Endothelial cell (in vitro differentiated cells): Measurements from ENCODE around the gene RPL41. TPM values are rescaled to one million over a fixed set of nuclear protein-coding genes. Genes with fewer than 3 reads are reported as not detected.

Experiments used
- DNase-seq: peaks from one replicate; pipeline ENCODE4 v3.0.0; 2021; ENCODE audit warnings: low spot score
- H3K27ac Mint-ChIP-seq: one replicate; pipeline ENCODE4 v1.8.0; 2021; ENCODE audit warnings: mixed read lengths, inconsistent platforms; ENCODE audit not compliant: unreplicated experiment
- H3K27me3 Mint-ChIP-seq: one replicate; pipeline ENCODE4 v1.8.0; 2021; ENCODE audit warnings: mild to moderate bottlenecking, moderate library complexity, mixed read lengths, inconsistent platforms; ENCODE audit not compliant: unreplicated experiment
- H3K36me3 Mint-ChIP-seq: one replicate; pipeline ENCODE4 v1.8.0; 2021; ENCODE audit warnings: mild to moderate bottlenecking, low read depth, mixed read lengths, inconsistent platforms; ENCODE audit not compliant: unreplicated experiment
- H3K4me1 Mint-ChIP-seq: one replicate; pipeline ENCODE4 v1.8.0; 2021; ENCODE audit warnings: mild to moderate bottlenecking, mixed read lengths, inconsistent platforms; ENCODE audit not compliant: unreplicated experiment
- H3K4me3 Mint-ChIP-seq: one replicate; pipeline ENCODE4 v1.8.0; 2021; ENCODE audit warnings: mild to moderate bottlenecking, mixed read lengths, inconsistent platforms; ENCODE audit not compliant: unreplicated experiment
- H3K9me3 Mint-ChIP-seq: one replicate; pipeline ENCODE4 v1.8.0; 2021; ENCODE audit warnings: mixed read lengths, inconsistent platforms; ENCODE audit not compliant: unreplicated experiment
- total RNA-seq: library from RNA; stranded (reverse); fragmentation: NEBNext Ultra II Directional; extraction: Animal tissue kit (Norgen Biotek cat#: 25700); gene quantifications from one replicate; pipeline ENCODE4 v1.2.1, GENCODE V29; 2021; ENCODE audit not compliant: unreplicated experiment
- TF ChIP-seq, protein P1 (sequence below): fragments of 200-600 bp; sonication (generic); IDR thresholded peaks from one replicate; pipeline ENCODE4 v1.5.0; 2021; ENCODE audit warnings: antibody characterized with exemption; ENCODE audit not compliant: unreplicated experiment

RPL41 gene
- total RNA-seq, 1 donor from 2014 or later: 3,242 TPM

DNA sequence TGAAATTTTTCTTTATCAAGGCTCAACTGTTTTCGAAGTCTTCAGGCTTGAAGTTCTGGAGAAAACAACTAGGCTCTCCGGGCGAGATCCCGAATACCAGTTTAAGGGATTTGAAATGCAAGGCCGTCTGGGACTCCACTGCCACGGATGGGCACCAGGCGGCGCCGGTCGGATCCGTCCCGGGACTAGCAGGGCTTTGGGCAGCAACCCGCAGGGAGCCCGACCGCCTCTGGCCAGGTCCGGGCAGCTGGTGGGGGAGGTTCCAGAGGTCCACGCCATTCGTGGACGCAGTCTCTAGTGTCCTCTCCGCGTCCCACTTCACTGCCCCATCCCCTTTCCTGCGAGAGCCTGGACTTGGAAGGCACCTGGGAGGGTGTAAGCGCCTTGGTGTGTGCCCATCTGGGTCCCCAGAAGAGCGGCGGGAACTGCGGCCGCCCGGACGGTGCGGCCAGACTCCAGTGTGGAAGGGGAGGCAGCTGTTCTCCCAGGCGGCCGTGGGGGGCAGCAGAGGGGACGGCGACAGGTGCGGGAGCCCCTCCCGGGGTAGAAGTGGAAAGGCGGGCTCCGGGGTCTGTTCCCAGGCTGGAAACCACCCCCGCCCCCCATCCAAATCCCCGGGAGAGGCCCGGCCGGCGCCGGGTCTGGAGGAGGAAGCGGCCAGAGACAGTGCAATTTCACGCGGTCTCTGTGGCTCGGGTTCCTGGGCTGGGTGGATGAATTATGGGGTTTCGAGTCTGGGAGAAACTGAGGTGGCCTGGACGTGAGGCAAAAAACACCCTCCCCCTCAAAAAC lies 37.3 kb upstream of the RPL41 start:
- H3K4me1 Mint-ChIP-seq: peaks cover 13% of the 10 kb centered on the region
- H3K4me3 Mint-ChIP-seq: peak overlapping the region; percentile 83
- peak overlapping the region; percentile 70 for H3K27ac Mint-ChIP-seq
- H3K27me3 Mint-ChIP-seq: peaks cover 5% of the 10 kb centered on the region
- peak; percentile 95 for DNase-seq
- no peaks in the 10 kb centered on the region for H3K36me3 Mint-ChIP-seq
- no peaks in the 10 kb centered on the region for H3K9me3 Mint-ChIP-seq
- TF ChIP-seq, protein P1, sequence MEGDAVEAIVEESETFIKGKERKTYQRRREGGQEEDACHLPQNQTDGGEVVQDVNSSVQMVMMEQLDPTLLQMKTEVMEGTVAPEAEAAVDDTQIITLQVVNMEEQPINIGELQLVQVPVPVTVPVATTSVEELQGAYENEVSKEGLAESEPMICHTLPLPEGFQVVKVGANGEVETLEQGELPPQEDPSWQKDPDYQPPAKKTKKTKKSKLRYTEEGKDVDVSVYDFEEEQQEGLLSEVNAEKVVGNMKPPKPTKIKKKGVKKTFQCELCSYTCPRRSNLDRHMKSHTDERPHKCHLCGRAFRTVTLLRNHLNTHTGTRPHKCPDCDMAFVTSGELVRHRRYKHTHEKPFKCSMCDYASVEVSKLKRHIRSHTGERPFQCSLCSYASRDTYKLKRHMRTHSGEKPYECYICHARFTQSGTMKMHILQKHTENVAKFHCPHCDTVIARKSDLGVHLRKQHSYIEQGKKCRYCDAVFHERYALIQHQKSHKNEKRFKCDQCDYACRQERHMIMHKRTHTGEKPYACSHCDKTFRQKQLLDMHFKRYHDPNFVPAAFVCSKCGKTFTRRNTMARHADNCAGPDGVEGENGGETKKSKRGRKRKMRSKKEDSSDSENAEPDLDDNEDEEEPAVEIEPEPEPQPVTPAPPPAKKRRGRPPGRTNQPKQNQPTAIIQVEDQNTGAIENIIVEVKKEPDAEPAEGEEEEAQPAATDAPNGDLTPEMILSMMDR: peak; percentile 65

DNA sequence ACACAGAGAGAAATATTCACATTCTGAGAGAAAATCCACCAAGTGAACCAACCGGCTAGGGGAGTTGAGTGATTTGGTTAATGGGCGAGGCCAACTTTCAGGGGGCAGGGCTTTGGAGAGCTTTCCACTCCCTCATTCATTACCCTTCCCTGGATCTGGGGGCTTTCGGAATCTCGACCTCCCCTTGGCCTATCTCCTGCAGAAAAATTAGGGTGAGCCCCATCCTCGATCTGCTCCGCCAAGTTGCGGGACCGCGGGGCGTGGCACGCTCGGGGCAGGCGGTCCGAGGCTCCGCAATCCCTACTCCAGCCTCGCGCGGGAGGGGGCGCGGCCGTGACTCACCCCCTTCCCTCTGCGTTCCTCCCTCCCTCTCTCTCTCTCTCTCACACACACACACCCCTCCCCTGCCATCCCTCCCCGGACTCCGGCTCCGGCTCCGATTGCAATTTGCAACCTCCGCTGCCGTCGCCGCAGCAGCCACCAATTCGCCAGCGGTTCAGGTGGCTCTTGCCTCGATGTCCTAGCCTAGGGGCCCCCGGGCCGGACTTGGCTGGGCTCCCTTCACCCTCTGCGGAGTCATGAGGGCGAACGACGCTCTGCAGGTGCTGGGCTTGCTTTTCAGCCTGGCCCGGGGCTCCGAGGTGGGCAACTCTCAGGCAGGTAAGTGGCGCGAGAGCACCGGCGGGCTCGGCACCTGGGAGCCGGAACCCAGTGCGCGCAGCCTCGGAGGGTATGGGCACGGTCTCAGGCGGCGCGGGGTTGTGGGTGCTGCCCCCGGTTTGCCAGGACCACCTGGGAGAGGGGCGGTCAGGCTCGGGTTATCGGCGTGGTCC lies 36.5 kb upstream of the RPL41 start, which contains the start of gene ERBB3:
Gene ERBB3 (plus strand): TSS at position 443 of the 833 bp plus-strand sequence. CDS start 136 bp downstream, at position 579.
- Mint-ChIP-seq H3K4me3 (peak within 1 kb of the TSS; percentile 86), H3K27ac (peak within 1 kb of the TSS; percentile 48), H3K36me3 (no peaks in the 10 kb centered on the region), H3K27me3 (peaks cover 9% of the 10 kb centered on the region), H3K9me3 (no peaks in the 10 kb centered on the region), H3K4me1 (peaks cover 13% of the 10 kb centered on the region)
- peak; percentile 28 for DNase-seq
- TF ChIP-seq, protein P1: no peak

DNA sequence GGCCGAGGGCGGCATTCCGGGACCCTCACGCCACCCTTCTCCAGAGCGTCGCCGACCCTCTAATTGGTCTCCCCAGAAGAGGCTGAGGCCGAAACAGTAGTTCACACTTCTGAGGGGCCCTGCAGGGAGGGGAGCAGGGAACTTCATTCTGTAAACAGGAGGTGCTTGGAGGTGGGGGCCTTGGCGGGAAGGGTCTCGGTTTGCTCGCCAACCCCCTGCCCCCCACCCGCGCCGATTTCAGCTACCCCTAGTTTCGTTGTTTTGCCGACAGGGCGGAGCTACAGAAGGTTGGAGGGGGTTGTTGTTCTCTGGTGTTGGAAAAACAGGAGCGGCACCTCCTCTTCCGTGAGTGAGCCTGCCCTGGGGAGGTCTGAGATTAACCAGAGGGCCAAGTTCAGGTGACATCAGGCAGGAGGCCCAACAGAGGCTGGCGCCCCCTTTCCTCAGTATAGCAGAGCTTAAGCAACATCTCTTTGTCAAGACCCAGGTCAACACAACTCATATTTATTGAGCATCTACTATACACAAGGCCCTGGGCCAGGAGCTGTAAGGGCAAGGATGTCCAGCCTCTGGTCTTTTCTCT lies 35.8 kb upstream of the RPL41 start:
- TF ChIP-seq, protein P1: no peak
- Mint-ChIP-seq H3K4me3 (peak overlapping the region; percentile 86), H3K9me3 (no peaks in the 10 kb centered on the region), H3K4me1 (peaks cover 13% of the 10 kb centered on the region), H3K27ac (no peak overlapping the region), H3K36me3 (no peaks in the 10 kb centered on the region), H3K27me3 (peaks cover 9% of the 10 kb centered on the region)
- DNase-seq: no peak

- no peak overlapping the region for H3K27ac Mint-ChIP-seq
- no peaks in the 10 kb centered on the region for H3K9me3 Mint-ChIP-seq
- no peaks in the 10 kb centered on the region for H3K36me3 Mint-ChIP-seq
- H3K4me3 Mint-ChIP-seq: peak overlapping the region; percentile 51
- TF ChIP-seq, protein P1: no peak
- no peak for DNase-seq
- H3K4me1 Mint-ChIP-seq: peaks cover 13% of the 10 kb centered on the region
- peaks cover 10% of the 10 kb centered on the region for H3K27me3 Mint-ChIP-seq
Observed at GRCh38 chr12:56081393-56082347, 34.8 kb upstream of the RPL41 start.
